IMR-90 (cell line): Measurements from ENCODE around the gene SAMHD1. TPM values are rescaled to one million over a fixed set of nuclear protein-coding genes. Genes with fewer than 3 reads are reported as not detected.

ENCODE experiments used
- ATAC-seq: fragments of 200-7000 bp; cut with Tn5 transposase; 2 replicates; pipeline ENCODE4 v1.9.1; 2020; ENCODE audit warnings: low read depth, mild to moderate bottlenecking, moderate library complexity
- BruUV-seq: library from RNA; stranded (reverse); fragments of 400-500 nt; replicated peaks from 2 replicates; lab custom pipeline; 2021; lab: Mats Ljungman, UMichigan
- CTCF ChIA-PET: fragments of 300-600 bp; formaldehyde crosslinking; extraction: SDS; loops from one replicate; lab custom pipeline; 2021; ENCODE audit warnings: antibody characterized with exemption; lab: Yijun Ruan, JAX
- POLR2A ChIA-PET: fragments of 300-600 bp; sonication (Branson Sonifier 250); formaldehyde crosslinking; loops from one replicate; lab custom pipeline; 2022; ENCODE audit warnings: antibody characterized with exemption; ENCODE audit not compliant: unreplicated experiment; lab: Charles Lee
- DNase-seq: peaks from one replicate; pipeline ENCODE4 v3.0.0; 2013
- H2AFZ ChIP-seq: replicated peaks from 2 replicates; pipeline ENCODE3; 2013; ENCODE audit warnings: low read length, mild to moderate bottlenecking; ENCODE audit not compliant: poor library complexity
- H2AK5ac ChIP-seq: 2 replicates; pipeline ENCODE4 v1.6.1; 2013; ENCODE audit warnings: low read depth, low read length, inconsistent platforms
- H2AK9ac ChIP-seq: replicated peaks from 2 replicates; pipeline ENCODE3; 2013; ENCODE audit warnings: mild to moderate bottlenecking, low read depth, low read length, moderate library complexity; ENCODE audit not compliant: poor library complexity
- H2BK120ac ChIP-seq: 2 replicates; pipeline ENCODE4 v1.6.1; 2013; ENCODE audit warnings: low read depth, low read length, inconsistent platforms
- H2BK15ac ChIP-seq: 3 replicates; pipeline ENCODE4 v1.6.1; 2013; ENCODE audit warnings: low read depth, low read length, inconsistent platforms
- H2BK20ac ChIP-seq: 2 replicates; pipeline ENCODE4 v1.6.1; 2013; ENCODE audit warnings: low read depth, mild to moderate bottlenecking, inconsistent platforms, low read length, moderate library complexity
- H2BK5ac ChIP-seq: 2 replicates; pipeline ENCODE4 v1.6.1; 2013; ENCODE audit warnings: mild to moderate bottlenecking, low read depth, low read length, inconsistent platforms; ENCODE audit not compliant: poor library complexity, severe bottlenecking
- H3K14ac ChIP-seq: replicated peaks from 2 replicates; pipeline ENCODE4 v1.6.1; 2013; ENCODE audit warnings: low read depth, low read length, inconsistent platforms
- H3K18ac ChIP-seq: 2 replicates; pipeline ENCODE4 v1.6.1; 2013; ENCODE audit warnings: low read depth, low read length, control low read depth
- H3K23ac ChIP-seq: 2 replicates; pipeline ENCODE4 v1.6.1; 2013; ENCODE audit warnings: low read depth, low read length, inconsistent platforms
- H3K27ac ChIP-seq: 2 replicates; pipeline ENCODE4 v1.5.1; 2013; ENCODE audit warnings: mild to moderate bottlenecking, control low read depth, low read length; ENCODE audit not compliant: insufficient read depth
- H3K27me3 ChIP-seq: 2 replicates; pipeline ENCODE4 v1.6.1; 2013; ENCODE audit warnings: low read length; ENCODE audit not compliant: control insufficient read depth, insufficient read depth
- H3K36me3 ChIP-seq: 2 replicates; pipeline ENCODE4 v1.6.1; 2013; ENCODE audit warnings: low read length, mixed read lengths; ENCODE audit not compliant: control insufficient read depth, insufficient read depth
- H3K4ac ChIP-seq: 2 replicates; pipeline ENCODE4 v1.6.1; 2013; ENCODE audit warnings: low read depth, low read length, inconsistent platforms
- H3K4me1 ChIP-seq: 2 replicates; pipeline ENCODE4 v1.6.1; 2013; ENCODE audit warnings: low read length, mixed read lengths; ENCODE audit not compliant: control insufficient read depth, insufficient read depth
- H3K4me2 ChIP-seq: 2 replicates; pipeline ENCODE4 v1.6.1; 2013; ENCODE audit warnings: low read depth, mild to moderate bottlenecking, control low read depth, low read length, moderate library complexity
- H3K4me3 ChIP-seq: 2 replicates; pipeline ENCODE4 v1.5.1; 2013; ENCODE audit warnings: low read depth, mild to moderate bottlenecking, control low read depth, low read length, moderate library complexity; ENCODE audit not compliant: insufficient read depth
- H3K56ac ChIP-seq: 2 replicates; pipeline ENCODE4 v1.6.1; 2013; ENCODE audit warnings: low read length, inconsistent platforms; ENCODE audit not compliant: insufficient read depth; ENCODE audit errors: extremely low read depth
- H3K79me1 ChIP-seq, 2 experiments: 2 replicates each; pipeline ENCODE4 v1.6.1; 2013; ENCODE audit warnings: low read length in 2 of 2, inconsistent platforms in 1 of 2, low read depth in 1 of 2
- H3K9ac ChIP-seq: 2 replicates; pipeline ENCODE4 v1.6.1; 2013; ENCODE audit warnings: low read depth, low read length, control low read depth
- H3K9me1 ChIP-seq: 2 replicates; pipeline ENCODE4 v1.6.1; 2013; ENCODE audit warnings: low read length, inconsistent platforms; ENCODE audit not compliant: insufficient read depth
- H3K9me3 ChIP-seq: 2 replicates; pipeline ENCODE4 v1.6.1; 2013; ENCODE audit warnings: low read length; ENCODE audit not compliant: control insufficient read depth, insufficient read depth
- H4K20me1 ChIP-seq: 2 replicates; pipeline ENCODE4 v1.6.1; 2013; ENCODE audit warnings: low read length, inconsistent platforms; ENCODE audit not compliant: insufficient read depth
- H4K5ac ChIP-seq: 2 replicates; pipeline ENCODE4 v1.6.1; 2013; ENCODE audit warnings: mild to moderate bottlenecking, low read depth, low read length, control low read depth
- H4K8ac ChIP-seq, 2 experiments: 2 replicates each; pipeline ENCODE4 v1.6.1; 2013; ENCODE audit warnings: low read depth in 2 of 2, low read length in 2 of 2, control low read depth in 1 of 2, inconsistent platforms in 1 of 2
- H4K91ac ChIP-seq: 2 replicates; pipeline ENCODE4 v1.6.1; 2013; ENCODE audit warnings: low read depth, low read length, inconsistent platforms; ENCODE audit not compliant: insufficient read depth
- BHLHE40 ChIP-seq: fragments of 150-350 bp; IDR thresholded peaks from 2 replicates; pipeline ENCODE4 v1.6.1; 2016; ENCODE audit warnings: mild to moderate bottlenecking, low read depth, low read length
- CEBPB ChIP-seq: IDR thresholded peaks from 2 replicates; pipeline ENCODE4 v1.6.1; 2012; ENCODE audit warnings: low read depth, low read length, improper control_type of control experiment
- CHD1 ChIP-seq: IDR thresholded peaks from 2 replicates; pipeline ENCODE4 v1.6.1; 2012; ENCODE audit warnings: low read depth, low read length, improper control_type of control experiment
- CTCF ChIP-seq: conservative IDR thresholded peaks from 2 replicates; pipeline ENCODE4 v1.5.1; 2012; ENCODE audit warnings: mild to moderate bottlenecking, low read depth, low read length, improper control_type of control experiment
- ELK1 ChIP-seq: fragments of 150-350 bp; IDR thresholded peaks from 2 replicates; pipeline ENCODE4 v1.6.1; 2016; ENCODE audit warnings: low read depth, mild to moderate bottlenecking, low read length, moderate library complexity, borderline replicate concordance
- FOS ChIP-seq: fragments of 150-350 bp; IDR thresholded peaks from 2 replicates; pipeline ENCODE4 v1.6.1; 2016; ENCODE audit warnings: low read depth, low read length
- MAFK ChIP-seq: IDR thresholded peaks from 2 replicates; pipeline ENCODE4 v1.6.1; 2012; ENCODE audit warnings: low read depth, low read length, improper control_type of control experiment
- MAZ ChIP-seq: IDR thresholded peaks from 2 replicates; pipeline ENCODE4 v1.6.1; 2012; ENCODE audit warnings: low read depth, mild to moderate bottlenecking, low read length, improper control_type of control experiment, moderate library complexity, borderline replicate concordance
- MXI1 ChIP-seq: IDR thresholded peaks from 2 replicates; pipeline ENCODE4 v1.6.1; 2012; ENCODE audit warnings: low read depth, mild to moderate bottlenecking, low read length, moderate library complexity, borderline replicate concordance
- NFE2L2 ChIP-seq: fragments of 150-350 bp; IDR thresholded peaks from 2 replicates; pipeline ENCODE4 v1.6.1; 2016; ENCODE audit warnings: low read depth, mild to moderate bottlenecking, low read length
- POLR2A ChIP-seq: IDR thresholded peaks from 2 replicates; pipeline ENCODE4 v1.6.1; 2012; ENCODE audit warnings: mild to moderate bottlenecking, low read depth, low read length
- RAD21 ChIP-seq: IDR thresholded peaks from 2 replicates; pipeline ENCODE4 v1.6.1; 2012; ENCODE audit warnings: low read length, improper control_type of control experiment
- RCOR1 ChIP-seq: IDR thresholded peaks from 2 replicates; pipeline ENCODE4 v1.6.1; 2012; ENCODE audit warnings: mild to moderate bottlenecking, low read length, improper control_type of control experiment; ENCODE audit not compliant: insufficient replicate concordance
- RFX5 ChIP-seq: IDR thresholded peaks from 2 replicates; pipeline ENCODE4 v1.8.0; 2012; ENCODE audit warnings: low read depth, mild to moderate bottlenecking, low read length, moderate library complexity
- SMC3 ChIP-seq: fragments of 150-350 bp; IDR thresholded peaks from 2 replicates; pipeline ENCODE4 v1.6.1; 2016; ENCODE audit warnings: low read depth, mild to moderate bottlenecking, antibody characterized with exemption, low read length, moderate library complexity
- USF2 ChIP-seq: fragments of 150-350 bp; IDR thresholded peaks from 2 replicates; pipeline ENCODE4 v1.6.1; 2017; ENCODE audit warnings: mild to moderate bottlenecking, antibody characterized with exemption, low read length, low read depth
- WGBS, 2 experiments: methylation state at CpG; one replicate each; pipeline versions ENCODE4 v1.1.5 to v1.1.7; 2013; ENCODE audit warnings: missing lambda C conversion rate in 2 of 2; ENCODE audit not compliant: insufficient read length in 1 of 2; ENCODE audit errors: extremely low coverage in 2 of 2; 5-methylcytosine and 5-hydroxymethylcytosine counted together
- dilution Hi-C: fragments of 300-500 bp; cut with HindIII; formaldehyde crosslinking; loops from one replicate; pipeline ENCODE4 v1.14.3; 2018; ENCODE audit warnings: low sequenced_read_pairs; ENCODE audit not compliant: unreplicated experiment
- in situ Hi-C: fragments of 300-500 bp; cut with MboI; formaldehyde crosslinking; loops from 3 replicates; pipeline ENCODE4 v1.14.3; 2019; ENCODE audit warnings: low sequenced_read_pairs, inconsistent platforms, mixed read lengths
- intact Hi-C: fragments of 100-400 bp; cut with micrococcal nuclease; formaldehyde crosslinking; loops from 2 replicates; pipeline ENCODE4 v1.10.0; 2022
- polyA plus RNA-seq, 3 experiments: library from polyadenylated mRNA; depleted of rRNA; stranded (reverse); fragments of >200 nt; gene quantifications; 2 replicates each; pipeline ENCODE4 v1.2.3, GENCODE V29; 2012; ENCODE audit warnings: low replicate concordance in 1 of 3
- total RNA-seq: library from RNA; depleted of rRNA; stranded (reverse); fragments of >200 nt; gene quantifications from 2 replicates; pipeline ENCODE4 v1.2.3, GENCODE V29; 2012

The SAMHD1 gene
- total and polyA plus RNA-seq, 2 of the 4 experiments (the other 2 are of a cell fraction) = 6.3 to 14.9 TPM

GRCh38 chr20:36852187-36852586 is 99.3 kb downstream of the SAMHD1 start:
- Histone ChIP-seq H3K56ac (no peak overlapping the region), H3K9me1 (peaks cover 38% of the 10 kb centered on the region), H2AK5ac (no peak overlapping the region), H4K20me1 (peaks cover 41% of the 10 kb centered on the region), H3K9me3 (peaks cover 3% of the 10 kb centered on the region), H4K91ac (no peak overlapping the region), H3K14ac (no peak overlapping the region), H3K23ac (no peak overlapping the region), H3K18ac (no peak overlapping the region), H3K4me3 (no peak overlapping the region), H3K27me3 (no peaks in the 10 kb centered on the region), H2AFZ (no peak overlapping the region), H4K8ac (no peak overlapping the region), H2BK15ac (no peak overlapping the region), H2BK20ac (no peak overlapping the region), H3K4ac (no peak overlapping the region), H4K5ac (no peak overlapping the region), H3K9ac (no peak overlapping the region), H3K4me1 (peaks cover 44% of the 10 kb centered on the region), H3K36me3 (peaks cover 13% of the 10 kb centered on the region; the same call in 1 of the 2 replicates), H2BK5ac (no peak overlapping the region), H3K79me1 (peaks cover 31 to 81% of the 10 kb centered on the region in 2 experiments), H2BK120ac (no peak overlapping the region), H3K4me2 (no peak overlapping the region), H2AK9ac (no peak overlapping the region), H3K27ac (no peak overlapping the region)
- DNase-seq = no peak
- ChIA-PET POLR2A (no interaction called here), CTCF (no interaction called here)
- no TSS peak for BruUV-seq
- intact Hi-C loops (no loop called here), in situ Hi-C loops (no loop called here), dilution Hi-C loops (no loop called here)
- WGBS, 2 experiments = 86% methylated on average over 6 of the region's 12 CpGs; no CpG with 5 or more reads in 1 of the 2 experiments
- TF ChIP-seq ELK1 = no peak
- TF ChIP-seq RFX5 = no peak
- TF ChIP-seq RCOR1 = no peak
- TF ChIP-seq CEBPB = no peak
- no peak for TF ChIP-seq BHLHE40
- TF ChIP-seq MXI1 = no peak
- TF ChIP-seq USF2 = no peak
- TF ChIP-seq FOS = no peak
- TF ChIP-seq NFE2L2 = no peak
- no peak for TF ChIP-seq POLR2A
- no peak for TF ChIP-seq MAFK
- no peak for TF ChIP-seq CHD1
- no peak for TF ChIP-seq RAD21
- TF ChIP-seq MAZ = no peak
- no peak for TF ChIP-seq SMC3
- no peak for TF ChIP-seq CTCF
- no peak for ATAC-seq
